ENCODE data around the gene FAM114A2.

DNA sequence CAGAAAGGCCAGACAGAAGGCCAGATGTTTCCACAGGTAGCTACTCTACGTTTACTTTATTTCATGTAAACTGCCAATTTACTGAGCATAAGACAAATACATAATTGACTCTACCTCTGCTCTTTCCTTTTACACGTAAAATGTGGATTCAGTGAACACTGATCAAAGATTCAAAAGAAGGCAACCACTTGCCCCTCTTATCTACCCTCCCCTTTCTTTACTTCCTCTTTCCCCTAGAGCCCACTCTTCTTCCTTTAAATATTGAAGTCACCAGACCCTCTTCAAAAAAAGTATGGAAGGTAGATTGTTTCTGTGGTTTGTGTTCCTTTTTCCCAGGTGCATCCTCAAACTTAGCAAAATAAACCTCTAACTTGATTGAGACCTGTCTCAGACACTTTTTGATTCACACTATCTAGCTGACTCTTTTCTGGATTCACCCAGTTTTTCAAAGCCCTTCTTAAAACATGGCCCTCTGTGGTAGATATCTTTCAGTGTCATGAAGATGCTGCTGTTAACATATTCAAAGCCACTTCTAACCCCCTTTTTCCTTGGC is 6.7 kb downstream of the FAM114A2 start:
- TF ChIP-seq EZH2phosphoT487 (IDR thresholded peaks at IDR 0.05; ENCODE audit: borderline replicate concordance, low read depth), result no peak
- TF ChIP-seq CTCF (IDR thresholded peaks at IDR 0.05), result no peak

Measured in SK-N-SH (cell line).